Stromal cell of bone marrow (primary cell): ENCODE data around the gene FRAS1.
"Not testable (repeated sequence)": the region's sequence is repeated elsewhere in the genome, so short reads cannot be mapped to it uniquely, and the experiment has no call there.

Experiments used
- DNase-seq: peaks from one replicate; pipeline ENCODE4 v3.0.0-alpha.2; 2012; ENCODE audit warnings: low read depth

Gene FRAS1

GRCh38 chr4:78288327-78288726 lies 231.2 kb downstream of the FRAS1 start:
- DNase-seq, result peak; percentile 68

- no peak for DNase-seq
Measured at GRCh38 chr4:78291277-78291676, 234.2 kb downstream of the FRAS1 start.

- DNase-seq, result no peak
Measured at GRCh38 chr4:78292341-78292740, 235.2 kb downstream of the FRAS1 start.

GRCh38 chr4:78292856-78293255 lies 235.7 kb downstream of the FRAS1 start:
- no peak for DNase-seq

GRCh38 chr4:78293348-78293747 lies 236.2 kb downstream of the FRAS1 start:
- no peak for DNase-seq

GRCh38 chr4:78293821-78294301 lies 236.7 kb downstream of the FRAS1 start:
- DNase-seq, result no peak

GRCh38 chr4:78296261-78296660 lies 239.1 kb downstream of the FRAS1 start:
- DNase-seq, result no peak

GRCh38 chr4:78297116-78297800 lies 240.1 kb downstream of the FRAS1 start:
- no peak for DNase-seq

- DNase-seq, result no peak
Measured at GRCh38 chr4:78298618-78299017, 241.5 kb downstream of the FRAS1 start.

GRCh38 chr4:78299565-78299972 lies 242.4 kb downstream of the FRAS1 start:
- no peak for DNase-seq

- not testable (repeated sequence) for DNase-seq
Measured at GRCh38 chr4:78307263-78307662, 250.1 kb downstream of the FRAS1 start.

GRCh38 chr4:78308517-78308916 lies 251.4 kb downstream of the FRAS1 start:
- DNase-seq, result no peak

- DNase-seq, result no peak
Measured at GRCh38 chr4:78309352-78309751, 252.2 kb downstream of the FRAS1 start.

GRCh38 chr4:78310007-78310739 lies 253.1 kb downstream of the FRAS1 start:
- DNase-seq, result no peak

GRCh38 chr4:78310740-78311115 lies 253.6 kb downstream of the FRAS1 start:
- no peak for DNase-seq

GRCh38 chr4:78311306-78311705 lies 254.2 kb downstream of the FRAS1 start:
- DNase-seq, result no peak

GRCh38 chr4:78312989-78313753 lies 256.0 kb downstream of the FRAS1 start:
- DNase-seq, result no peak

- no peak for DNase-seq
Measured at GRCh38 chr4:78313754-78314120, 256.6 kb downstream of the FRAS1 start.

GRCh38 chr4:78318126-78318525 lies 261.0 kb downstream of the FRAS1 start:
- no peak for DNase-seq

GRCh38 chr4:78320349-78320935 lies 263.3 kb downstream of the FRAS1 start:
- no peak for DNase-seq

GRCh38 chr4:78322032-78322431 lies 264.9 kb downstream of the FRAS1 start:
- no peak for DNase-seq

- DNase-seq, result no peak
Measured at GRCh38 chr4:78323439-78323838, 266.3 kb downstream of the FRAS1 start.

- DNase-seq, result no peak
Measured at GRCh38 chr4:78324625-78325024, 267.5 kb downstream of the FRAS1 start.
